ENCODE results near the gene ABCA7. TPM values are rescaled to one million over a fixed set of nuclear protein-coding genes. Genes with fewer than 3 reads are reported as not detected.

ABCA7 gene
- total RNA-seq, 1 experiment from 2014 or later: 40.3 TPM

DNA sequence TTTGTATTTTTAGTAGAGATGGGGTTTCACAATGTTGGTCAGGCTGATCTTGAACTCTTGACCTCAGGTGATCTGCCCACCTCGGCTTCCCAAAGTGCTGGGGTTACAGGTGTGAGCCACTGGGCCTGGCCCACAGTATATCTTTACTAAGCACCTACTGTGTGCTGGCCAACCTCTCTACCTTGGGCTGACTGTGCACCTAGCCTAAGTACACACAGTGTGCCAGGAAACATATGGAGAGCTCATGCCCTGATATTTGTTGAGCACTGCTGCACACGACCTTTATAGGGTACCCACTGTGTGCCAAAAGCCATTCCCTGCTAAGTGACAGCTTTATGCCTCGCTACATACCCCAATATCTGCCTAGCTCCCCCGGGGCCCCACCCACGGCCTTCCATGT is 20.8 kb downstream of the ABCA7 start (continued):
- TF ChIP-seq, protein P1, sequence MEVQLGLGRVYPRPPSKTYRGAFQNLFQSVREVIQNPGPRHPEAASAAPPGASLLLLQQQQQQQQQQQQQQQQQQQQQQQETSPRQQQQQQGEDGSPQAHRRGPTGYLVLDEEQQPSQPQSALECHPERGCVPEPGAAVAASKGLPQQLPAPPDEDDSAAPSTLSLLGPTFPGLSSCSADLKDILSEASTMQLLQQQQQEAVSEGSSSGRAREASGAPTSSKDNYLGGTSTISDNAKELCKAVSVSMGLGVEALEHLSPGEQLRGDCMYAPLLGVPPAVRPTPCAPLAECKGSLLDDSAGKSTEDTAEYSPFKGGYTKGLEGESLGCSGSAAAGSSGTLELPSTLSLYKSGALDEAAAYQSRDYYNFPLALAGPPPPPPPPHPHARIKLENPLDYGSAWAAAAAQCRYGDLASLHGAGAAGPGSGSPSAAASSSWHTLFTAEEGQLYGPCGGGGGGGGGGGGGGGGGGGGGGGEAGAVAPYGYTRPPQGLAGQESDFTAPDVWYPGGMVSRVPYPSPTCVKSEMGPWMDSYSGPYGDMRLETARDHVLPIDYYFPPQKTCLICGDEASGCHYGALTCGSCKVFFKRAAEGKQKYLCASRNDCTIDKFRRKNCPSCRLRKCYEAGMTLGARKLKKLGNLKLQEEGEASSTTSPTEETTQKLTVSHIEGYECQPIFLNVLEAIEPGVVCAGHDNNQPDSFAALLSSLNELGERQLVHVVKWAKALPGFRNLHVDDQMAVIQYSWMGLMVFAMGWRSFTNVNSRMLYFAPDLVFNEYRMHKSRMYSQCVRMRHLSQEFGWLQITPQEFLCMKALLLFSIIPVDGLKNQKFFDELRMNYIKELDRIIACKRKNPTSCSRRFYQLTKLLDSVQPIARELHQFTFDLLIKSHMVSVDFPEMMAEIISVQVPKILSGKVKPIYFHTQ (CRISPR knock-in tag; IDR thresholded peaks at IDR 0.05): no peak
- TF ChIP-seq, protein P2, sequence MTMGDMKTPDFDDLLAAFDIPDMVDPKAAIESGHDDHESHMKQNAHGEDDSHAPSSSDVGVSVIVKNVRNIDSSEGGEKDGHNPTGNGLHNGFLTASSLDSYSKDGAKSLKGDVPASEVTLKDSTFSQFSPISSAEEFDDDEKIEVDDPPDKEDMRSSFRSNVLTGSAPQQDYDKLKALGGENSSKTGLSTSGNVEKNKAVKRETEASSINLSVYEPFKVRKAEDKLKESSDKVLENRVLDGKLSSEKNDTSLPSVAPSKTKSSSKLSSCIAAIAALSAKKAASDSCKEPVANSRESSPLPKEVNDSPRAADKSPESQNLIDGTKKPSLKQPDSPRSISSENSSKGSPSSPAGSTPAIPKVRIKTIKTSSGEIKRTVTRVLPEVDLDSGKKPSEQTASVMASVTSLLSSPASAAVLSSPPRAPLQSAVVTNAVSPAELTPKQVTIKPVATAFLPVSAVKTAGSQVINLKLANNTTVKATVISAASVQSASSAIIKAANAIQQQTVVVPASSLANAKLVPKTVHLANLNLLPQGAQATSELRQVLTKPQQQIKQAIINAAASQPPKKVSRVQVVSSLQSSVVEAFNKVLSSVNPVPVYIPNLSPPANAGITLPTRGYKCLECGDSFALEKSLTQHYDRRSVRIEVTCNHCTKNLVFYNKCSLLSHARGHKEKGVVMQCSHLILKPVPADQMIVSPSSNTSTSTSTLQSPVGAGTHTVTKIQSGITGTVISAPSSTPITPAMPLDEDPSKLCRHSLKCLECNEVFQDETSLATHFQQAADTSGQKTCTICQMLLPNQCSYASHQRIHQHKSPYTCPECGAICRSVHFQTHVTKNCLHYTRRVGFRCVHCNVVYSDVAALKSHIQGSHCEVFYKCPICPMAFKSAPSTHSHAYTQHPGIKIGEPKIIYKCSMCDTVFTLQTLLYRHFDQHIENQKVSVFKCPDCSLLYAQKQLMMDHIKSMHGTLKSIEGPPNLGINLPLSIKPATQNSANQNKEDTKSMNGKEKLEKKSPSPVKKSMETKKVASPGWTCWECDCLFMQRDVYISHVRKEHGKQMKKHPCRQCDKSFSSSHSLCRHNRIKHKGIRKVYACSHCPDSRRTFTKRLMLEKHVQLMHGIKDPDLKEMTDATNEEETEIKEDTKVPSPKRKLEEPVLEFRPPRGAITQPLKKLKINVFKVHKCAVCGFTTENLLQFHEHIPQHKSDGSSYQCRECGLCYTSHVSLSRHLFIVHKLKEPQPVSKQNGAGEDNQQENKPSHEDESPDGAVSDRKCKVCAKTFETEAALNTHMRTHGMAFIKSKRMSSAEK (CRISPR knock-in tag; IDR thresholded peaks at IDR 0.05; ENCODE audit: borderline replicate concordance): no peak
- TF ChIP-seq, protein P3, sequence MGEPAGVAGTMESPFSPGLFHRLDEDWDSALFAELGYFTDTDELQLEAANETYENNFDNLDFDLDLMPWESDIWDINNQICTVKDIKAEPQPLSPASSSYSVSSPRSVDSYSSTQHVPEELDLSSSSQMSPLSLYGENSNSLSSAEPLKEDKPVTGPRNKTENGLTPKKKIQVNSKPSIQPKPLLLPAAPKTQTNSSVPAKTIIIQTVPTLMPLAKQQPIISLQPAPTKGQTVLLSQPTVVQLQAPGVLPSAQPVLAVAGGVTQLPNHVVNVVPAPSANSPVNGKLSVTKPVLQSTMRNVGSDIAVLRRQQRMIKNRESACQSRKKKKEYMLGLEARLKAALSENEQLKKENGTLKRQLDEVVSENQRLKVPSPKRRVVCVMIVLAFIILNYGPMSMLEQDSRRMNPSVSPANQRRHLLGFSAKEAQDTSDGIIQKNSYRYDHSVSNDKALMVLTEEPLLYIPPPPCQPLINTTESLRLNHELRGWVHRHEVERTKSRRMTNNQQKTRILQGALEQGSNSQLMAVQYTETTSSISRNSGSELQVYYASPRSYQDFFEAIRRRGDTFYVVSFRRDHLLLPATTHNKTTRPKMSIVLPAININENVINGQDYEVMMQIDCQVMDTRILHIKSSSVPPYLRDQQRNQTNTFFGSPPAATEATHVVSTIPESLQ (CRISPR knock-in tag; IDR thresholded peaks at IDR 0.05): no peak
- no peak for TF ChIP-seq GTF2I (CRISPR knock-in tag; conservative IDR thresholded peaks at IDR 0.05)

DNA sequence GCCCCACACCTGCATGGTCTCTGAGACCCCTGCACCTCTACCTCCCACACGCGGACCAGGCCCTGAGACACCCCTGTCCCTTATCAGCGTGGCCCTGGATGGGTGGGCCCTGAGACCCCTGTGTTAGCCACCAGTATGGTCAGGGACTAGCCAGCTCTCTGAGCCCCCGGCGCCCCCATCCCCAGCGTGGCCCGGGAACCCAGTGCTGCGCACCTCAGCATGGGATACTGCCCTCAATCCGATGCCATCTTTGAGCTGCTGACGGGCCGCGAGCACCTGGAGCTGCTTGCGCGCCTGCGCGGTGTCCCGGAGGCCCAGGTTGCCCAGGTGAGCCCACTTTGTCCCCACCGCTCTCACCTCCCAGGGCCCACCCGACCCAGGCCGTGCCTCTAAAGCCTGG is 22.1 kb downstream of the ABCA7 start:
- Mint-ChIP-seq H3K27ac (no peak overlapping the region), H3K4me3 (peak overlapping the region; percentile 60), H3K36me3 (peaks cover 23% of the 10 kb centered on the region), H3K27me3 (ENCODE audit: low read depth) (peaks cover 20% of the 10 kb centered on the region), H3K9me3 (peaks cover 20% of the 10 kb centered on the region), H3K4me1 (peaks cover 15% of the 10 kb centered on the region)
- ChIA-PET CTCF (interaction anchor here (0.9 to 7.5 kb wide), 4 partner anchors 9 to 182 kb away, joined by 4 to 109 read pairs (median 6); no protein-coding TSS in a partner anchor), POLR2A (interaction anchor here (0.6 to 0.7 kb wide), 3 partner anchors 9 to 32 kb away, joined by 3 to 5 read pairs (median 3); no protein-coding TSS in a partner anchor)
- DNase-seq (ENCODE audit: low spot score) (no peak), ATAC-seq (no peak)
- TF ChIP-seq, protein P4, sequence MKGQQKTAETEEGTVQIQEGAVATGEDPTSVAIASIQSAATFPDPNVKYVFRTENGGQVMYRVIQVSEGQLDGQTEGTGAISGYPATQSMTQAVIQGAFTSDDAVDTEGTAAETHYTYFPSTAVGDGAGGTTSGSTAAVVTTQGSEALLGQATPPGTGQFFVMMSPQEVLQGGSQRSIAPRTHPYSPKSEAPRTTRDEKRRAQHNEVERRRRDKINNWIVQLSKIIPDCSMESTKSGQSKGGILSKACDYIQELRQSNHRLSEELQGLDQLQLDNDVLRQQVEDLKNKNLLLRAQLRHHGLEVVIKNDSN (CRISPR knock-in tag; IDR thresholded peaks at IDR 0.05): no peak
- no peak for TF ChIP-seq CREB1 (CRISPR knock-in tag; IDR thresholded peaks at IDR 0.05)
- TF ChIP-seq, protein P5, sequence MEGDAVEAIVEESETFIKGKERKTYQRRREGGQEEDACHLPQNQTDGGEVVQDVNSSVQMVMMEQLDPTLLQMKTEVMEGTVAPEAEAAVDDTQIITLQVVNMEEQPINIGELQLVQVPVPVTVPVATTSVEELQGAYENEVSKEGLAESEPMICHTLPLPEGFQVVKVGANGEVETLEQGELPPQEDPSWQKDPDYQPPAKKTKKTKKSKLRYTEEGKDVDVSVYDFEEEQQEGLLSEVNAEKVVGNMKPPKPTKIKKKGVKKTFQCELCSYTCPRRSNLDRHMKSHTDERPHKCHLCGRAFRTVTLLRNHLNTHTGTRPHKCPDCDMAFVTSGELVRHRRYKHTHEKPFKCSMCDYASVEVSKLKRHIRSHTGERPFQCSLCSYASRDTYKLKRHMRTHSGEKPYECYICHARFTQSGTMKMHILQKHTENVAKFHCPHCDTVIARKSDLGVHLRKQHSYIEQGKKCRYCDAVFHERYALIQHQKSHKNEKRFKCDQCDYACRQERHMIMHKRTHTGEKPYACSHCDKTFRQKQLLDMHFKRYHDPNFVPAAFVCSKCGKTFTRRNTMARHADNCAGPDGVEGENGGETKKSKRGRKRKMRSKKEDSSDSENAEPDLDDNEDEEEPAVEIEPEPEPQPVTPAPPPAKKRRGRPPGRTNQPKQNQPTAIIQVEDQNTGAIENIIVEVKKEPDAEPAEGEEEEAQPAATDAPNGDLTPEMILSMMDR (IDR thresholded peaks at IDR 0.05): no peak
- TF ChIP-seq CREM (CRISPR knock-in tag; IDR thresholded peaks at IDR 0.05): no peak
- no peak for TF ChIP-seq ESRRA (CRISPR knock-in tag; IDR thresholded peaks at IDR 0.05; ENCODE audit: borderline replicate concordance)
- TF ChIP-seq, protein P6, sequence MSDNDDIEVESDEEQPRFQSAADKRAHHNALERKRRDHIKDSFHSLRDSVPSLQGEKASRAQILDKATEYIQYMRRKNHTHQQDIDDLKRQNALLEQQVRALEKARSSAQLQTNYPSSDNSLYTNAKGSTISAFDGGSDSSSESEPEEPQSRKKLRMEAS (CRISPR knock-in tag; IDR thresholded peaks at IDR 0.05): no peak
- no peak for TF ChIP-seq SMAD3 (CRISPR knock-in tag; IDR thresholded peaks at IDR 0.05; ENCODE audit: borderline replicate concordance)
- TF ChIP-seq, protein P7, sequence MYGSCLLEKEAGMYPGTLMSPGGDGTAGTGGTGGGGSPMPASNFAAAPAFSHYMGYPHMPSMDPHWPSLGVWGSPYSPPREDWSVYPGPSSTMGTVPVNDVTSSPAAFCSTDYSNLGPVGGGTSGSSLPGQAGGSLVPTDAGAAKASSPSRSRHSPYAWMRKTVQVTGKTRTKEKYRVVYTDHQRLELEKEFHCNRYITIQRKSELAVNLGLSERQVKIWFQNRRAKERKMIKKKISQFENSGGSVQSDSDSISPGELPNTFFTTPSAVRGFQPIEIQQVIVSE (CRISPR knock-in tag; IDR thresholded peaks at IDR 0.05; ENCODE audit: borderline replicate concordance): no peak
- TF ChIP-seq, protein P8, sequence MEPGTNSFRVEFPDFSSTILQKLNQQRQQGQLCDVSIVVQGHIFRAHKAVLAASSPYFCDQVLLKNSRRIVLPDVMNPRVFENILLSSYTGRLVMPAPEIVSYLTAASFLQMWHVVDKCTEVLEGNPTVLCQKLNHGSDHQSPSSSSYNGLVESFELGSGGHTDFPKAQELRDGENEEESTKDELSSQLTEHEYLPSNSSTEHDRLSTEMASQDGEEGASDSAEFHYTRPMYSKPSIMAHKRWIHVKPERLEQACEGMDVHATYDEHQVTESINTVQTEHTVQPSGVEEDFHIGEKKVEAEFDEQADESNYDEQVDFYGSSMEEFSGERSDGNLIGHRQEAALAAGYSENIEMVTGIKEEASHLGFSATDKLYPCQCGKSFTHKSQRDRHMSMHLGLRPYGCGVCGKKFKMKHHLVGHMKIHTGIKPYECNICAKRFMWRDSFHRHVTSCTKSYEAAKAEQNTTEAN (CRISPR knock-in tag; IDR thresholded peaks at IDR 0.05): no peak
- TF ChIP-seq, protein P9, sequence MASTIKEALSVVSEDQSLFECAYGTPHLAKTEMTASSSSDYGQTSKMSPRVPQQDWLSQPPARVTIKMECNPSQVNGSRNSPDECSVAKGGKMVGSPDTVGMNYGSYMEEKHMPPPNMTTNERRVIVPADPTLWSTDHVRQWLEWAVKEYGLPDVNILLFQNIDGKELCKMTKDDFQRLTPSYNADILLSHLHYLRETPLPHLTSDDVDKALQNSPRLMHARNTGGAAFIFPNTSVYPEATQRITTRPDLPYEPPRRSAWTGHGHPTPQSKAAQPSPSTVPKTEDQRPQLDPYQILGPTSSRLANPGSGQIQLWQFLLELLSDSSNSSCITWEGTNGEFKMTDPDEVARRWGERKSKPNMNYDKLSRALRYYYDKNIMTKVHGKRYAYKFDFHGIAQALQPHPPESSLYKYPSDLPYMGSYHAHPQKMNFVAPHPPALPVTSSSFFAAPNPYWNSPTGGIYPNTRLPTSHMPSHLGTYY (CRISPR knock-in tag; IDR thresholded peaks at IDR 0.05): no peak
- TF ChIP-seq, protein P3 (CRISPR knock-in tag; IDR thresholded peaks at IDR 0.05): no peak
- TF ChIP-seq, protein P10, sequence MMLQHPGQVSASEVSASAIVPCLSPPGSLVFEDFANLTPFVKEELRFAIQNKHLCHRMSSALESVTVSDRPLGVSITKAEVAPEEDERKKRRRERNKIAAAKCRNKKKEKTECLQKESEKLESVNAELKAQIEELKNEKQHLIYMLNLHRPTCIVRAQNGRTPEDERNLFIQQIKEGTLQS (CRISPR knock-in tag; conservative IDR thresholded peaks at IDR 0.05): no peak
- no peak for TF ChIP-seq KAT7 (CRISPR knock-in tag; IDR thresholded peaks at IDR 0.05; ENCODE audit: borderline replicate concordance)
- TF ChIP-seq MXD4 (CRISPR knock-in tag; IDR thresholded peaks at IDR 0.05; ENCODE audit: borderline replicate concordance): no peak
